Measurements from ENCODE around the gene ATP8B1. TPM values are rescaled to one million over a fixed set of nuclear protein-coding genes. Genes with fewer than 3 reads are reported as not detected.

The ATP8B1 gene
- total and polyA plus RNA-seq, 2 of the 4 experiments (the other 2 are of a cell fraction): 64.3 to 136 TPM

DNA sequence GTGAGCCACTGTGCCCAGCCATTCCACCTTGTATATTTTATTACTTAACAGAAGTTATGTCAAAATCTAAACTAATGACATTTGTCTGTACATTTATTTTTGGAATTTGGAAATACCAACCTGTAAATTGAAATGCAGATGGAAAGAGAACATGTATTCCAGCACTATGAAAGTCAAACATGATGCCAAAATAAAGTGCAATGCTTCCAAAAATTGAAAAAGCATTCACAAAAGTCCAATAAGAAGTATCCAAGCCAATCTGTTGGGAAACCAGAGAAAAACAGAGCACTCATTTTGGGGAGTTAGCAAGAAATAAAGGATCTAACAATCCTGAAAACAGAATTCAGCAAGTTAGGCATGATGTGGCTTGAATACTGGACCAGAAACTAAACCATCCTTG is 151.2 kb downstream of the ATP8B1 start:
- Histone ChIP-seq H3K4me2 (ENCODE audit: low read depth, low read length) (no peak overlapping the region), H4K91ac (ENCODE audit: insufficient read depth, low read depth, low read length) (no peak overlapping the region), H3K4me3 (ENCODE audit: insufficient read depth, low read depth, low read length) (no peak overlapping the region), H3K9me1 (ENCODE audit: insufficient read depth, low read length) (peaks cover 10% of the 10 kb centered on the region), H2AFZ (replicated peaks; ENCODE audit: low read length, poor library complexity) (no peak overlapping the region), H4K20me1 (ENCODE audit: insufficient read depth, low read length) (peaks cover 12% of the 10 kb centered on the region; the same call in 1 of the 2 replicates), H2BK120ac (ENCODE audit: low read depth, low read length) (no peak overlapping the region), H3K4ac (ENCODE audit: low read depth, low read length) (no peak overlapping the region), H3K79me1 (ENCODE audit: low read depth in 1 of 2, low read length in 2 of 2) (peaks cover 32 to 52% of the 10 kb centered on the region in 2 experiments), H2BK20ac (ENCODE audit: low read depth, low read length) (no peak overlapping the region), H3K56ac (ENCODE audit: extremely low read depth, insufficient read depth, low read length) (no peak overlapping the region), H3K4me1 (ENCODE audit: control insufficient read depth, insufficient read depth, low read length) (no peaks in the 10 kb centered on the region; the same call in 1 of the 2 replicates), H2BK5ac (ENCODE audit: low read depth, low read length, poor library complexity, severe bottlenecking) (no peak overlapping the region), H3K18ac (ENCODE audit: low read depth, low read length) (no peak overlapping the region), H3K9ac (ENCODE audit: low read depth, low read length) (no peak overlapping the region), H3K14ac (replicated peaks; ENCODE audit: low read depth, low read length) (no peak overlapping the region), H3K27me3 (ENCODE audit: control insufficient read depth, insufficient read depth, low read length) (no peaks in the 10 kb centered on the region), H3K9me3 (ENCODE audit: control insufficient read depth, insufficient read depth, low read length) (peaks cover 8% of the 10 kb centered on the region), H3K27ac (ENCODE audit: insufficient read depth, low read length) (no peak overlapping the region), H2AK9ac (replicated peaks; ENCODE audit: low read depth, low read length, poor library complexity) (no peak overlapping the region), H2BK15ac (ENCODE audit: low read depth, low read length) (no peak overlapping the region), H2AK5ac (ENCODE audit: low read depth, low read length) (no peak overlapping the region), H4K8ac (ENCODE audit: low read depth in 2 of 2, low read length in 2 of 2) (no peak overlapping the region), H3K23ac (ENCODE audit: low read depth, low read length) (no peak overlapping the region), H4K5ac (ENCODE audit: low read depth, low read length) (no peak overlapping the region), H3K36me3 (ENCODE audit: control insufficient read depth, insufficient read depth, low read length) (peaks cover 39% of the 10 kb centered on the region)
- dilution Hi-C loops (cut with HindIII; ENCODE audit: low sequenced_read_pairs, unreplicated experiment) (no loop called here), intact Hi-C loops (cut with micrococcal nuclease) (no loop called here), in situ Hi-C loops (cut with MboI; ENCODE audit: low sequenced_read_pairs) (no loop called here)
- TF ChIP-seq CHD1 (IDR thresholded peaks at IDR 0.05; ENCODE audit: low read depth, low read length): no peak
- no peak for TF ChIP-seq RAD21 (IDR thresholded peaks at IDR 0.05; ENCODE audit: low read length)
- no peak for TF ChIP-seq RFX5 (IDR thresholded peaks at IDR 0.05; ENCODE audit: low read depth, low read length)
- no peak for TF ChIP-seq BHLHE40 (IDR thresholded peaks at IDR 0.05; ENCODE audit: low read depth, low read length)
- TF ChIP-seq, protein P1, sequence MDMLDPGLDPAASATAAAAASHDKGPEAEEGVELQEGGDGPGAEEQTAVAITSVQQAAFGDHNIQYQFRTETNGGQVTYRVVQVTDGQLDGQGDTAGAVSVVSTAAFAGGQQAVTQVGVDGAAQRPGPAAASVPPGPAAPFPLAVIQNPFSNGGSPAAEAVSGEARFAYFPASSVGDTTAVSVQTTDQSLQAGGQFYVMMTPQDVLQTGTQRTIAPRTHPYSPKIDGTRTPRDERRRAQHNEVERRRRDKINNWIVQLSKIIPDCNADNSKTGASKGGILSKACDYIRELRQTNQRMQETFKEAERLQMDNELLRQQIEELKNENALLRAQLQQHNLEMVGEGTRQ (IDR thresholded peaks at IDR 0.05; ENCODE audit: low read depth, low read length): no peak
- TF ChIP-seq NFE2L2 (IDR thresholded peaks at IDR 0.05; ENCODE audit: low read depth, low read length): no peak
- no peak for TF ChIP-seq POLR2A (IDR thresholded peaks at IDR 0.05; ENCODE audit: low read depth, low read length)
- TF ChIP-seq MAFK (IDR thresholded peaks at IDR 0.05; ENCODE audit: low read depth, low read length): no peak
- POLR2A ChIA-PET (ENCODE audit: unreplicated experiment): no interaction called here
- CTCF ChIA-PET: no interaction called here
- ATAC-seq (ENCODE audit: low read depth) (no peak), DNase-seq (no peak)
- BruUV-seq (replicated peaks): no TSS peak
